ENCODE measurements around the gene MPL.

MPL gene

DNA sequence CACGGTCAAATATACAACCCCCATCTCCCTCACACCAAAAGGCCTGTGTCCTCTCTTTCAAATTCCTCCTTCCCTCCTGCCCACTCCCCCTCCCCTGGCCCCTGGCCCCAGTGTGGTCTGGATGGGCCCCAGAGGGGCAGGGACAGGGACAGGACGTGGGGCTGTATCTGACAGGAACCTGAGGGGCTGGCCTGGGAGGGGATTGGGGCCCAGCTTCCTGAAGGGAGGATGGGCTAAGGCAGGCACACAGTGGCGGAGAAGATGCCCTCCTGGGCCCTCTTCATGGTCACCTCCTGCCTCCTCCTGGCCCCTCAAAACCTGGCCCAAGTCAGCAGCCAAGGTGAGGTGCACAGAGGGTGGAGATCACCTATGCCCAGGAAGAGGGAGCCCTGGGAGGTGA lies at the start of gene MPL:
Gene MPL (plus strand): TSS at position 231 of the 400 bp plus-strand sequence. CDS start 31 bp downstream, at position 262.
- no peak within 1 kb of the TSS for H3K4me3 ChIP-seq (ENCODE audit: low read depth, low read length)
- in situ Hi-C loops (cut with HindIII; ENCODE audit: low sequenced_read_pairs) = no loop called here
- no peak for DNase-seq (ENCODE audit: low read depth, low spot score)
- TF ChIP-seq, protein P1, sequence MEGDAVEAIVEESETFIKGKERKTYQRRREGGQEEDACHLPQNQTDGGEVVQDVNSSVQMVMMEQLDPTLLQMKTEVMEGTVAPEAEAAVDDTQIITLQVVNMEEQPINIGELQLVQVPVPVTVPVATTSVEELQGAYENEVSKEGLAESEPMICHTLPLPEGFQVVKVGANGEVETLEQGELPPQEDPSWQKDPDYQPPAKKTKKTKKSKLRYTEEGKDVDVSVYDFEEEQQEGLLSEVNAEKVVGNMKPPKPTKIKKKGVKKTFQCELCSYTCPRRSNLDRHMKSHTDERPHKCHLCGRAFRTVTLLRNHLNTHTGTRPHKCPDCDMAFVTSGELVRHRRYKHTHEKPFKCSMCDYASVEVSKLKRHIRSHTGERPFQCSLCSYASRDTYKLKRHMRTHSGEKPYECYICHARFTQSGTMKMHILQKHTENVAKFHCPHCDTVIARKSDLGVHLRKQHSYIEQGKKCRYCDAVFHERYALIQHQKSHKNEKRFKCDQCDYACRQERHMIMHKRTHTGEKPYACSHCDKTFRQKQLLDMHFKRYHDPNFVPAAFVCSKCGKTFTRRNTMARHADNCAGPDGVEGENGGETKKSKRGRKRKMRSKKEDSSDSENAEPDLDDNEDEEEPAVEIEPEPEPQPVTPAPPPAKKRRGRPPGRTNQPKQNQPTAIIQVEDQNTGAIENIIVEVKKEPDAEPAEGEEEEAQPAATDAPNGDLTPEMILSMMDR (IDR thresholded peaks at IDR 0.05; ENCODE audit: low read depth, low read length) = no peak

DNA sequence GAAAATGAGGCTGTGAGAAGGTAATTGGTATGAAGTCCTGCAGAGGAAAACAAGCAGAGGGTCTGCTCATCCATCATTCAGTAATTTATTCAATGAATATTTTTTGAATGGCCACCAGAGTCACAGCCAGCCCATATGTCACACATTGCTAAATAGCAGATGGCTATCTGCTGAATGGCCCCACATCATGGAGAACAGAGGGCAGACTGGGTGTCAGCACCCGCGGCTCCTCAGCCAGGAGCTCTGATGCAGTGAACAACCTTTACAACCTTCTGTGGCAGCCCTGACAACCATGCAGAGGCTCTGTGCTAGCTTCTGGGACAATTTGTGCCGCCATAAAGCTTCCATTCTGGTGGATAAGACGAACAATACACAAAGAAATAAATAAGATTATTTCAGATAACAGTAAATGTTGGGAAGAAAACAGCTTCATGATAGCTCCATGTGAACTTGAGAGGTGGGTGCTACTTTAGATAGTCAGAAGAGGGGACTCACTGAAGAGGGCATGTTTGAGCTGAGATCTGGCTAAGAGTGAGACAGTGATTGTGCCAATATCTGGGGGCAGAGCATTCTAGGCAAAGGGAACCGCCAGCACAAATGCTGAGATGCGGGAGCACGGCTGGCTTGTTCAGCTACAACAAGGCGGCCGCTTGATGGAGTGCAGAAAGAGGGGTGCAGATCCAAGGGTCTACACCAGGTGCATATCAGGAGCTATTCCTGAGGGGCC lies 49.4 kb upstream of the MPL start:
- no peak overlapping the region for H3K4me3 ChIP-seq (ENCODE audit: low read depth, low read length)
- in situ Hi-C loops (cut with HindIII; ENCODE audit: low sequenced_read_pairs) = no loop called here
- DNase-seq (ENCODE audit: low read depth, low spot score) = no peak
- TF ChIP-seq, protein P1 (IDR thresholded peaks at IDR 0.05; ENCODE audit: low read depth, low read length) = no peak

DNA sequence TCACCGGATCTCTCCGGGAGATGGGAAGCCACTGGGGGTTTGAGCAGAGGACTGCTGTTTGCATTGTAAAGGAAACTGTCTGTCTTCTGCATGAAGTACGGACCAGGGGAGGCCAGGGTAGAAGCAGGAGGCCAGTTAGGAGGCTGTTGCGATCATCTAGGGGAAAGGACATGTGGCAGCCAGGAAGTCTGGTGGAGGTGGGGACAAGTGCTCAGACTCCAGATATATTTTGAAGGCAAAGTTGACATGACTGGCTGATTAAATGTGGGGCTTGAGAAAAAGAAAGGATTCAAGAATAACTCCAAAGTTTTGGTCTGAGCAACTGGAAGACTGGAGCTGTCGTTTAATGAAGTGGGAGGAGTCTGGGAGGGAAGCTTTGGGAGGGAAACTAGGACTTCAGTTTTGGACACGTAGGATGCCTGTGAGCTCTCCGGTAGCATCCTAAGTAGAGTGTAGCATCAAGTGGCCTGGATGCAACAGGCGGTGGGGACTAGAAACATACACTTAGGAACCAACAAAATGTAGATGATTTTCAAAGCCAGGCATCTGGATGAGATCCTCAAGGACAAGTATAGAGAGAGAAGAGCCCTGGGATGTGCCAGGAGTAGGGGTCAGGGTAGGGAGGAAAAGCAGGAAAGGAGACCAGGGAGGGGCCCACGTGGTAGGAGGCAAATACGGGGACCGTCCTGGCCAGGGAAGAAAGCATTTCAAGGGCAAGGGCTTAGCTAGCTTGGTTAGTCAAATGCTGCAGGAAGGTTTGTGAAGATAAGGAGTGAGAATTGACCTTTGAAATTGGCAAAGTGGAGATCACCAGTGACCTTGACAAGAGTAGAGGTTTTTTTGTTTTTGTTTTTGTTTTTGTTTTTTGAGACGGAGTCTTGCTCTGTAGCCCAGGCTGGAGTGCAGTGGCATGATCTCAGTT lies 48.6 kb upstream of the MPL start:
- DNase-seq (ENCODE audit: low read depth, low spot score) = no peak
- TF ChIP-seq, protein P1 (IDR thresholded peaks at IDR 0.05; ENCODE audit: low read depth, low read length) = no peak
- no peak overlapping the region for H3K4me3 ChIP-seq (ENCODE audit: low read depth, low read length)
- in situ Hi-C loops (cut with HindIII; ENCODE audit: low sequenced_read_pairs) = no loop called here

DNA sequence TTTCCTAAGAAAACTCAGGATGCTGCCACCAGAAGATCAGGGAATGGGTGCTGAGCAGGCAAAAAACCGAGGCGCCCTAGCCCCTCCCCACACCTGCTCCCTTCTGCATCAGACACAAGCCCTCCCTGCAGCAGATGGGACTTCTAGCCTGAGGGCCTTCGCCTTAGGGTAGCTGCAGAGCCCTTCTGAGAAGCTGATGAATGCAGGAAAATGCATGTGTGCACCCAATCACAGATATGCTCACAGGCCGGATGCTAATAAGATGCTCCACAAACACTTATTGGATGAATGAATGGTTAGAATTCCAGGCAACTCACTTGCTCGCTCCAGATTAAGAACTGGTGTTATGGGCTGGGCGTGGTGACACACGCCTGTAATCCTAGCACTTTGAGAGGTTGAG lies 45.4 kb upstream of the MPL start:
- TF ChIP-seq, protein P1 (IDR thresholded peaks at IDR 0.05; ENCODE audit: low read depth, low read length) = no peak
- H3K4me3 ChIP-seq (ENCODE audit: low read depth, low read length) = no peak overlapping the region
- no peak for DNase-seq (ENCODE audit: low read depth, low spot score)
- in situ Hi-C loops (cut with HindIII; ENCODE audit: low sequenced_read_pairs) = no loop called here

DNA sequence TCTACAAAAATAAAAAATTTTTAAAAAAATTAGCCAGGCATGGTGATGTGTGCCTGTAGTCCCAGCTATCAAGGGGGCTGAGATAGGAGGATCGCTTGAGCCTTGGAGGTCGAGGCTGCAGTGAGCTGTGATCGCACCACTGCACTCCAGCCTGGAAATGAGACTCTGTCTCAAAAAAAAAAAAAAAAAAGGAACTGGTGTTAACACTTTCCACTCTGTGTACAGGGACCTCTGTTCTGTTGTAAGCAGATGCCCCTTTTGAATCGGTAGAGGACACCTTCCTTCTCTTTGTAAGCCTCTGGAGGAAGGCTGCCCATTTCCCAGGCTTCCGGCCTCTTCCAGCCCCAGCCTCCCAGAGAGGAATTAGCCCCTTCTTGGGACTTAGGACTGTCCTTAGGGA lies 44.9 kb upstream of the MPL start:
- TF ChIP-seq, protein P1 (IDR thresholded peaks at IDR 0.05; ENCODE audit: low read depth, low read length) = no peak
- no peak for DNase-seq (ENCODE audit: low read depth, low spot score)
- in situ Hi-C loops (cut with HindIII; ENCODE audit: low sequenced_read_pairs) = no loop called here
- H3K4me3 ChIP-seq (ENCODE audit: low read depth, low read length) = no peak overlapping the region

DNA sequence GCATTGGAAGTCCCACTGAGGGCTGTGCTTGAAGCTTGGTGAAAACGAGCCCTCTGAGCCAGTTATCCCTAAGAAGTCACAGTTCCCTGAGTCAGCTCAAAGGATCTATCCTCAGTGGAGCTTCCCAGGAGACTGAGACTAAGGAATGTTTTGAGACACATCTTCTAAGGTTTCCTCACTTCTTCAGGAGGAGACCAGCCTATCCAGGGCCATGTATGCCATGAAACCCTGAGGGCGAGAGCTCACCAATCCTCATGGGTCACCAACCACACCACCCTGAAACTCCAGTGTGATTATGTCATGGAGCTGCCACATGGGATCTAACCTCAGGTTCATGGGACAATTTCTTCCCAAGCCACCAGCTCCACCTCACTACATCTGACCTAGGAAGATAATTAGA lies 44.4 kb upstream of the MPL start:
- TF ChIP-seq, protein P1 (IDR thresholded peaks at IDR 0.05; ENCODE audit: low read depth, low read length) = no peak
- DNase-seq (ENCODE audit: low read depth, low spot score) = no peak
- in situ Hi-C loops (cut with HindIII; ENCODE audit: low sequenced_read_pairs) = no loop called here
- H3K4me3 ChIP-seq (ENCODE audit: low read depth, low read length) = no peak overlapping the region
